H1 (cell line): Measurements from ENCODE around the gene DDOST. TPM values are rescaled to one million over a fixed set of nuclear protein-coding genes. Genes with fewer than 3 reads are reported as not detected.

Experiments
- CTCF ChIA-PET: fragments of 300-600 bp; sonication (Branson Sonifier 250); formaldehyde crosslinking; loops from one replicate; lab custom pipeline; 2021; ENCODE audit not compliant: partially characterized antibody; lab: Charles Lee
- POLR2A ChIA-PET: fragments of 300-600 bp; sonication (Branson Sonifier 250); formaldehyde crosslinking; loops from one replicate; lab custom pipeline; 2021; ENCODE audit warnings: inconsistent platforms; ENCODE audit not compliant: partially characterized antibody; lab: Charles Lee
- DNase-seq, 2 experiments: peaks; one replicate each; pipeline versions ENCODE4 v3.0.0 to v3.0.0-alpha.2; 2010 to 2022; ENCODE audit warnings: low spot score in 2 of 2, low read depth in 1 of 2, mixed read lengths in 1 of 2
- FAIRE-seq: peaks from 2 replicates; lab custom pipeline; 2011; peaks lifted over from hg19 to GRCh38; lab: Jason Lieb, UNC
- H2AFZ ChIP-seq: 2 replicates; pipeline ENCODE4 v1.8.1; 2012; ENCODE audit warnings: low read length, inconsistent platforms
- H2AK5ac ChIP-seq: 2 replicates; pipeline ENCODE4 v1.6.1; 2013; ENCODE audit warnings: low read depth, low read length
- H2BK120ac ChIP-seq: replicated peaks from 2 replicates; pipeline ENCODE3; 2013; ENCODE audit warnings: low read depth, low read length, inconsistent platforms
- H2BK12ac ChIP-seq: 2 replicates; pipeline ENCODE4 v1.6.1; 2013; ENCODE audit warnings: low read depth, low read length
- H2BK15ac ChIP-seq: 2 replicates; pipeline ENCODE4 v1.6.1; 2013; ENCODE audit warnings: low read length
- H2BK20ac ChIP-seq: 2 replicates; pipeline ENCODE4 v1.6.1; 2013; ENCODE audit warnings: low read length
- H2BK5ac ChIP-seq: 2 replicates; pipeline ENCODE4 v1.6.1; 2013; ENCODE audit warnings: low read depth, low read length
- H3K14ac ChIP-seq: 2 replicates; pipeline ENCODE4 v1.6.1; 2013; ENCODE audit warnings: inconsistent platforms; ENCODE audit not compliant: insufficient read length
- H3K18ac ChIP-seq: 2 replicates; pipeline ENCODE4 v1.6.1; 2013; ENCODE audit warnings: low read length; ENCODE audit errors: extremely low read depth
- H3K23ac ChIP-seq: 2 replicates; pipeline ENCODE4 v1.6.1; 2013; ENCODE audit warnings: inconsistent platforms; ENCODE audit not compliant: insufficient read length
- H3K23me2 ChIP-seq: 2 replicates; pipeline ENCODE4 v1.6.1; 2013; ENCODE audit warnings: low read depth, low read length
- H3K27ac ChIP-seq: 2 replicates; pipeline ENCODE4 v1.6.1; 2011; ENCODE audit warnings: low read depth, low read length, inconsistent platforms
- H3K27me3 ChIP-seq, 4 experiments: replicated peaks in 1 of 4; 1 replicate in 1 of 4; 2 replicates in 3 of 4; pipeline versions ENCODE4 v1.6.1 to v1.8.1; 2011 to 2013; ENCODE audit warnings: low read length in 3 of 4, mild to moderate bottlenecking in 3 of 4, inconsistent platforms in 2 of 4, mixed read lengths in 2 of 4, moderate library complexity in 1 of 4; ENCODE audit not compliant: control insufficient read depth in 3 of 4, insufficient read depth in 3 of 4; ENCODE audit errors: extremely low read depth in 1 of 4
- H3K36me3 ChIP-seq, 4 experiments: 2 replicates each; pipeline versions ENCODE4 v1.6.1 to v1.8.1; 2011 to 2013; ENCODE audit warnings: mild to moderate bottlenecking in 4 of 4, low read length in 3 of 4, moderate library complexity in 2 of 4, control low read depth in 1 of 4, inconsistent platforms in 1 of 4; ENCODE audit not compliant: insufficient read depth in 4 of 4, control insufficient read depth in 2 of 4
- H3K4ac ChIP-seq: replicated peaks from 2 replicates; pipeline ENCODE3; 2013; ENCODE audit warnings: low read length, low read depth, mixed read lengths, inconsistent platforms; ENCODE audit not compliant: insufficient read length
- H3K4me1 ChIP-seq, 4 experiments: replicated peaks in 1 of 4; 1 replicate in 1 of 4; 2 replicates in 3 of 4; pipeline versions ENCODE4 v1.6.1 to v1.8.1; 2011 to 2013; ENCODE audit warnings: low read length in 3 of 4, inconsistent platforms in 2 of 4, mixed read lengths in 1 of 4; ENCODE audit not compliant: insufficient read depth in 4 of 4, control insufficient read depth in 3 of 4
- H3K4me2 ChIP-seq, 2 experiments: 2 replicates each; pipeline versions ENCODE4 v1.6.1 to v1.8.1; 2011 to 2013; ENCODE audit warnings: low read depth in 2 of 2, low read length in 2 of 2, control low read depth in 1 of 2, inconsistent platforms in 1 of 2, mild to moderate bottlenecking in 1 of 2; ENCODE audit not compliant: insufficient read depth in 1 of 2
- H3K4me3 ChIP-seq, 4 experiments: fragments of 200-600, 300-600 bp in 1 of 4; sonication (generic), shearing (Covaris generic), sonication (Bioruptor Twin) in 1 of 4; 2 replicates each; pipeline versions ENCODE4 v1.5.1 to v1.8.1; 2011 to 2016; ENCODE audit warnings: low read length in 4 of 4, low read depth in 3 of 4, control low read depth in 2 of 4, inconsistent platforms in 2 of 4, mild to moderate bottlenecking in 2 of 4, mixed read lengths in 1 of 4, moderate library complexity in 1 of 4; ENCODE audit not compliant: insufficient read depth in 2 of 4; ENCODE audit errors: extremely low read depth in 1 of 4
- H3K56ac ChIP-seq: replicated peaks from 2 replicates; pipeline ENCODE3; 2013; ENCODE audit warnings: low read depth, mild to moderate bottlenecking, mixed read lengths, low read length, inconsistent platforms; ENCODE audit not compliant: insufficient read length
- H3K79me1 ChIP-seq: 2 replicates; pipeline ENCODE4 v1.6.1; 2013; ENCODE audit warnings: low read depth, low read length, control low read depth
- H3K79me2 ChIP-seq, 2 experiments: 2 replicates each; pipeline versions ENCODE4 v1.6.1 to v1.8.1; 2012 to 2013; ENCODE audit warnings: low read length in 2 of 2, mild to moderate bottlenecking in 2 of 2, inconsistent platforms in 1 of 2; ENCODE audit not compliant: insufficient read depth in 2 of 2, control insufficient read depth in 1 of 2
- H3K9ac ChIP-seq, 4 experiments: replicated peaks in 1 of 4; 1 replicate in 1 of 4; 2 replicates in 3 of 4; pipeline versions ENCODE4 v1.6.1 to v1.8.1; 2011 to 2013; ENCODE audit warnings: low read depth in 3 of 4, low read length in 3 of 4, control low read depth in 2 of 4, mild to moderate bottlenecking in 2 of 4, moderate library complexity in 2 of 4, inconsistent platforms in 1 of 4; ENCODE audit errors: extremely low read depth in 1 of 4
- H3K9me3 ChIP-seq, 2 experiments: 2 replicates each; pipeline versions ENCODE4 v1.6.1 to v1.8.1; 2012 to 2013; ENCODE audit warnings: mild to moderate bottlenecking in 2 of 2, moderate library complexity in 2 of 2, control low read depth in 1 of 2, inconsistent platforms in 1 of 2, low read depth in 1 of 2, low read length in 1 of 2, mixed read lengths in 1 of 2; ENCODE audit not compliant: insufficient read depth in 2 of 2
- H4K20me1 ChIP-seq, 2 experiments: replicated peaks in 1 of 2; 2 replicates each; pipeline versions ENCODE3 to v1.8.1; 2011 to 2013; ENCODE audit warnings: inconsistent platforms in 2 of 2, low read length in 2 of 2, mild to moderate bottlenecking in 1 of 2; ENCODE audit not compliant: insufficient read depth in 2 of 2, control insufficient read depth in 1 of 2
- H4K5ac ChIP-seq: 2 replicates; pipeline ENCODE4 v1.6.1; 2013; ENCODE audit warnings: low read length, low read depth, mixed read lengths, inconsistent platforms; ENCODE audit not compliant: insufficient read length
- H4K8ac ChIP-seq: 2 replicates; pipeline ENCODE4 v1.8.0; 2013; ENCODE audit warnings: mild to moderate bottlenecking, moderate library complexity, low read length, inconsistent platforms; ENCODE audit not compliant: insufficient read depth; ENCODE audit errors: extremely low read depth
- H4K91ac ChIP-seq: replicated peaks from 2 replicates; pipeline ENCODE3; 2013; ENCODE audit warnings: low read length, mixed read lengths, inconsistent platforms; ENCODE audit not compliant: insufficient read length
- CBX5 ChIP-seq: fragments of 300-800, 300-1000 bp; sonication (generic); IDR thresholded peaks from 2 replicates; pipeline ENCODE4 v1.7.1; 2016; ENCODE audit warnings: antibody characterized with exemption, low read length, low read depth
- EP300 ChIP-seq, 2 experiments: IDR thresholded peaks; 1 replicate in 1 of 2; 2 replicates in 1 of 2; pipeline ENCODE4 v1.6.1; 2011 to 2012; ENCODE audit warnings: low read depth in 2 of 2, low read length in 2 of 2, mild to moderate bottlenecking in 2 of 2, borderline replicate concordance in 1 of 2, inconsistent platforms in 1 of 2, moderate library complexity in 1 of 2
- FOSL1 ChIP-seq: IDR thresholded peaks from 2 replicates; pipeline ENCODE4 v1.6.1; 2011; ENCODE audit warnings: mild to moderate bottlenecking, low read depth, low read length, moderate library complexity; ENCODE audit not compliant: insufficient read depth
- RAD21 ChIP-seq, 2 experiments: IDR thresholded peaks in 1 of 2; conservative IDR thresholded peaks in 1 of 2; 2 replicates each; pipeline ENCODE4 v1.6.1; 2011; ENCODE audit warnings: low read depth in 2 of 2, low read length in 2 of 2, improper control_type of control experiment in 1 of 2, inconsistent platforms in 1 of 2, mild to moderate bottlenecking in 1 of 2, moderate library complexity in 1 of 2
- RNF2 ChIP-seq: fragments of 200-900, 300-1000 bp; sonication (generic); IDR thresholded peaks from 2 replicates; pipeline ENCODE4 v1.7.1; 2016; ENCODE audit warnings: borderline replicate concordance, low read depth, mild to moderate bottlenecking, antibody characterized with exemption, low read length; ENCODE audit not compliant: poor library complexity, severe bottlenecking; ENCODE audit errors: missing control alignments
- RXRA ChIP-seq: IDR thresholded peaks from 2 replicates; pipeline ENCODE4 v1.6.1; 2011; ENCODE audit warnings: low read depth, mild to moderate bottlenecking, low read length, moderate library complexity; ENCODE audit not compliant: insufficient read depth
- SIN3A ChIP-seq, 2 experiments: IDR thresholded peaks in 1 of 2; conservative IDR thresholded peaks in 1 of 2; 2 replicates each; pipeline ENCODE4 v1.6.1; 2011 to 2012; ENCODE audit warnings: low read length in 2 of 2, improper control_type of control experiment in 1 of 2, low read depth in 1 of 2, mild to moderate bottlenecking in 1 of 2
- SP2 ChIP-seq: IDR thresholded peaks from 2 replicates; pipeline ENCODE4 v1.6.1; 2012; ENCODE audit warnings: mild to moderate bottlenecking, low read length, inconsistent platforms
- WGBS, 2 experiments: shearing (Covaris generic) in 1 of 2; methylation state at CpG; one replicate each; pipeline versions ENCODE4 v1.1.6 to v1.1.7; 2013 to 2015; ENCODE audit warnings: low lambda C conversion rate in 2 of 2, mixed read lengths in 2 of 2, inconsistent platforms in 1 of 2, low coverage in 1 of 2, missing lambda C conversion rate in 1 of 2; ENCODE audit not compliant: insufficient replicate concordance in 2 of 2, insufficient coverage in 1 of 2, insufficient read length in 1 of 2; ENCODE audit errors: extremely low coverage in 1 of 2, missing lambda C conversion rate in 1 of 2; 5-methylcytosine and 5-hydroxymethylcytosine counted together
- polyA plus RNA-seq, 7 experiments: library from polyadenylated mRNA; depleted of rRNA in 3 of 7; stranded (reverse) in 5 of 7; unstranded in 2 of 7; fragments of >200 nt in 5 of 7; fragments of 200-250 nt in 2 of 7; gene quantifications; 1 replicate in 5 of 7; 2 replicates in 1 of 7; 4 replicates in 1 of 7; pipeline versions ENCODE4 v1.2.1 to v1.2.3, GENCODE V29; 2011 to 2013; ENCODE audit warnings: missing spikeins in 2 of 7, mixed read lengths in 2 of 7
- total RNA-seq: library from RNA; stranded (reverse); fragmentation: NEBNext Ultra II Directional; extraction: Animal tissue kit (Norgen Biotek cat#: 25700); gene quantifications from 2 replicates; pipeline ENCODE4 v1.2.1, GENCODE V29; 2021
- TF ChIP-seq, protein P1 (sequence below): IDR thresholded peaks from 2 replicates; pipeline ENCODE4 v1.6.1; 2011; ENCODE audit warnings: low read length, improper control_type of control experiment

Gene DDOST
- total and polyA plus RNA-seq, 2 of the 8 experiments (the other 6 are each of a cell fraction or from before 2014, with no cell fraction given), result 253 to 336 TPM

- no peak overlapping the region for H2BK20ac ChIP-seq
- no peak overlapping the region for H2BK120ac ChIP-seq
- peak overlapping the region; percentile 35; the same call in 1 of the 2 replicates for H4K8ac ChIP-seq
- H2AK5ac ChIP-seq, result no peak overlapping the region
- H3K56ac ChIP-seq, result no peak overlapping the region
- H4K5ac ChIP-seq, result no peak overlapping the region
- no peaks in the 10 kb centered on the region for H3K79me1 ChIP-seq
- FAIRE-seq (no peak), DNase-seq (no peak)
- ChIA-PET CTCF (interaction anchor here (0.6 to 2.2 kb wide), 3 partner anchors 10 to 817 kb away, joined by 3 to 6 read pairs (median 4); no protein-coding TSS in a partner anchor), POLR2A (interaction anchor here (2.2 kb wide), 1 partner anchor 12 kb away, joined by 9 read pairs; no protein-coding TSS in a partner anchor)
- no peaks in the 10 kb centered on the region for H3K79me2 ChIP-seq
- no peak overlapping the region for H3K4ac ChIP-seq
- no peaks in the 10 kb centered on the region for H3K9me3 ChIP-seq
- no peak overlapping the region for H3K23ac ChIP-seq
- no peaks in the 10 kb centered on the region; a peak in 1 of 7 replicates for H3K27me3 ChIP-seq
- no peak overlapping the region for H2AFZ ChIP-seq
- no peak overlapping the region for H4K91ac ChIP-seq
- 86% methylated on average over 10 of the region's 21 CpGs; no CpG with 5 or more reads in 1 of the 2 experiments for WGBS, 2 experiments
- no peak overlapping the region for H3K27ac ChIP-seq
- no peaks in the 10 kb centered on the region for H3K23me2 ChIP-seq
- peaks cover 0 to 7% (median 0%) of the 10 kb centered on the region in 4 experiments; a peak in 2 of 8 replicates for H3K36me3 ChIP-seq
- H3K18ac ChIP-seq, result no peak overlapping the region
- no peak overlapping the region for H2BK5ac ChIP-seq
- H2BK15ac ChIP-seq, result no peak overlapping the region
- H3K9ac ChIP-seq, result no peak overlapping the region
- no peaks in the 10 kb centered on the region; a peak in 1 of 7 replicates for H3K4me1 ChIP-seq
- no peak overlapping the region for H3K4me2 ChIP-seq
- H2BK12ac ChIP-seq, result no peak overlapping the region
- H3K4me3 ChIP-seq, result no peak overlapping the region
- no peaks in the 10 kb centered on the region for H4K20me1 ChIP-seq
- H3K14ac ChIP-seq, result no peak overlapping the region
- TF ChIP-seq CBX5 (no peak), RNF2 (no peak), SIN3A (conservative IDR thresholded peaks at IDR 0.05 in 1 of 2, IDR thresholded peaks at IDR 0.05 in 1 of 2; ENCODE audit: low read depth in 1 of 2, low read length in 2 of 2) (no peak), RAD21 (IDR thresholded peaks at IDR 0.05 in 1 of 2, conservative IDR thresholded peaks at IDR 0.05 in 1 of 2; ENCODE audit: low read depth in 2 of 2, low read length in 2 of 2) (no peak), RXRA (no peak), SP2 (no peak), EP300 (IDR thresholded peaks at IDR 0.05; ENCODE audit: borderline replicate concordance in 1 of 2, low read depth in 2 of 2, low read length in 2 of 2) (no peak), FOSL1 (no peak)
- TF ChIP-seq, protein P1, sequence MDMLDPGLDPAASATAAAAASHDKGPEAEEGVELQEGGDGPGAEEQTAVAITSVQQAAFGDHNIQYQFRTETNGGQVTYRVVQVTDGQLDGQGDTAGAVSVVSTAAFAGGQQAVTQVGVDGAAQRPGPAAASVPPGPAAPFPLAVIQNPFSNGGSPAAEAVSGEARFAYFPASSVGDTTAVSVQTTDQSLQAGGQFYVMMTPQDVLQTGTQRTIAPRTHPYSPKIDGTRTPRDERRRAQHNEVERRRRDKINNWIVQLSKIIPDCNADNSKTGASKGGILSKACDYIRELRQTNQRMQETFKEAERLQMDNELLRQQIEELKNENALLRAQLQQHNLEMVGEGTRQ, result no peak
Observed at GRCh38 chr1:20685099-20685662, 24.0 kb upstream of the DDOST start.
